HEK293 (cell line): ENCODE results near the gene CYP27B1.

Source experiments
- ZBTB26 ChIP-seq: fragments of 450-650 bp; formaldehyde crosslinking; optimal IDR thresholded peaks from 2 replicates; pipeline ENCODE3; 2016; ENCODE audit warnings: missing biosample characterization, mild to moderate bottlenecking, missing genetic modification characterization
- ZNF433 ChIP-seq: fragments of 450-650 bp; formaldehyde crosslinking; IDR thresholded peaks from 2 replicates; pipeline ENCODE4 v1.5.1; 2016; ENCODE audit warnings: missing biosample characterization, missing genetic modification characterization, low read depth
- TF ChIP-seq, protein P1 (sequence below): fragments of 450-650 bp; formaldehyde crosslinking; IDR thresholded peaks from 2 replicates; pipeline ENCODE4 v1.5.1; 2016; ENCODE audit warnings: missing biosample characterization, missing genetic modification characterization
- TF ChIP-seq, protein P2 (sequence below): fragments of 450-650 bp; formaldehyde crosslinking; IDR thresholded peaks from 2 replicates; pipeline ENCODE4 v1.5.1; 2016; ENCODE audit warnings: missing biosample characterization, missing genetic modification characterization
- TF ChIP-seq, protein P3 (sequence below): fragments of 450-650 bp; formaldehyde crosslinking; IDR thresholded peaks from 2 replicates; pipeline ENCODE4 v1.5.1; 2016; ENCODE audit warnings: missing biosample characterization, missing genetic modification characterization, borderline replicate concordance
- TF ChIP-seq, protein P4 (sequence below): sonication (generic); formaldehyde crosslinking; IDR thresholded peaks from 2 replicates; pipeline ENCODE4 v1.8.1; 2022; ENCODE audit warnings: mild to moderate bottlenecking, moderate library complexity, missing genetic modification reagents
- TF ChIP-seq, protein P5 (sequence below): fragments of 450-650 bp; formaldehyde crosslinking; IDR thresholded peaks from 2 replicates; pipeline ENCODE4 v1.5.1; 2017; ENCODE audit warnings: missing biosample characterization, missing genetic modification characterization

DNA sequence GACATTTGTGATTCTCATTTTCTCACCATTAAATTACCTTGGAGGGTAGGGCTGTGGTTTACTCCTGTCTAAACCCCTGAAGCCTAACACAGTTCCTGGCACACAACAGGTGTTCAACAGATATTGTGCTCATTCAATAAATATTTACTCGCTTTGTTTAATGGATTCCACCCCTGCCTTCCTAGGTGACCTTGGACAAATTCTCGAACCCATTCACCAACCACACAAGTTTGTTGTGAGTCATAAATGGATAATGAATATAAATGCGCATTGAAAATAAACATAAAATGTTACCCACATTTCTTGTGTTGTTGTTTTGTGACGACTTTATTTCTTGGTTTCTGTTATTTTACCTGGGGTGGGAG, 15.3 kb upstream of the CYP27B1 start:
- TF ChIP-seq, protein P1, sequence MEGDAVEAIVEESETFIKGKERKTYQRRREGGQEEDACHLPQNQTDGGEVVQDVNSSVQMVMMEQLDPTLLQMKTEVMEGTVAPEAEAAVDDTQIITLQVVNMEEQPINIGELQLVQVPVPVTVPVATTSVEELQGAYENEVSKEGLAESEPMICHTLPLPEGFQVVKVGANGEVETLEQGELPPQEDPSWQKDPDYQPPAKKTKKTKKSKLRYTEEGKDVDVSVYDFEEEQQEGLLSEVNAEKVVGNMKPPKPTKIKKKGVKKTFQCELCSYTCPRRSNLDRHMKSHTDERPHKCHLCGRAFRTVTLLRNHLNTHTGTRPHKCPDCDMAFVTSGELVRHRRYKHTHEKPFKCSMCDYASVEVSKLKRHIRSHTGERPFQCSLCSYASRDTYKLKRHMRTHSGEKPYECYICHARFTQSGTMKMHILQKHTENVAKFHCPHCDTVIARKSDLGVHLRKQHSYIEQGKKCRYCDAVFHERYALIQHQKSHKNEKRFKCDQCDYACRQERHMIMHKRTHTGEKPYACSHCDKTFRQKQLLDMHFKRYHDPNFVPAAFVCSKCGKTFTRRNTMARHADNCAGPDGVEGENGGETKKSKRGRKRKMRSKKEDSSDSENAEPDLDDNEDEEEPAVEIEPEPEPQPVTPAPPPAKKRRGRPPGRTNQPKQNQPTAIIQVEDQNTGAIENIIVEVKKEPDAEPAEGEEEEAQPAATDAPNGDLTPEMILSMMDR (tag by site-specific recombination), result no peak
- TF ChIP-seq, protein P2, sequence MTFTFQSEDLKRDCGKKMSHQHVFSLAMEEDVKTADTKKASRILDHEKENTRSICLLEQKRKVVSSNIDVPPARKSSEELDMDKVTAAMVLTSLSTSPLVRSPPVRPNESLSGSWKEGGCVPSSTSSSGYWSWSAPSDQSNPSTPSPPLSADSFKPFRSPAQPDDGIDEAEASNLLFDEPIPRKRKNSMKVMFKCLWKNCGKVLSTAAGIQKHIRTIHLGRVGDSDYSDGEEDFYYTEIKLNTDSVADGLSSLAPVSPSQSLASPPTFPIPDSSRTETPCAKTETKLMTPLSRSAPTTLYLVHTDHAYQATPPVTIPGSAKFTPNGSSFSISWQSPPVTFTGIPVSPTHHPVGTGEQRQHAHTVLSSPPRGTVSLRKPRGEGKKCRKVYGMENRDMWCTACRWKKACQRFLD (tag by site-specific recombination), result no peak
- TF ChIP-seq, protein P3, sequence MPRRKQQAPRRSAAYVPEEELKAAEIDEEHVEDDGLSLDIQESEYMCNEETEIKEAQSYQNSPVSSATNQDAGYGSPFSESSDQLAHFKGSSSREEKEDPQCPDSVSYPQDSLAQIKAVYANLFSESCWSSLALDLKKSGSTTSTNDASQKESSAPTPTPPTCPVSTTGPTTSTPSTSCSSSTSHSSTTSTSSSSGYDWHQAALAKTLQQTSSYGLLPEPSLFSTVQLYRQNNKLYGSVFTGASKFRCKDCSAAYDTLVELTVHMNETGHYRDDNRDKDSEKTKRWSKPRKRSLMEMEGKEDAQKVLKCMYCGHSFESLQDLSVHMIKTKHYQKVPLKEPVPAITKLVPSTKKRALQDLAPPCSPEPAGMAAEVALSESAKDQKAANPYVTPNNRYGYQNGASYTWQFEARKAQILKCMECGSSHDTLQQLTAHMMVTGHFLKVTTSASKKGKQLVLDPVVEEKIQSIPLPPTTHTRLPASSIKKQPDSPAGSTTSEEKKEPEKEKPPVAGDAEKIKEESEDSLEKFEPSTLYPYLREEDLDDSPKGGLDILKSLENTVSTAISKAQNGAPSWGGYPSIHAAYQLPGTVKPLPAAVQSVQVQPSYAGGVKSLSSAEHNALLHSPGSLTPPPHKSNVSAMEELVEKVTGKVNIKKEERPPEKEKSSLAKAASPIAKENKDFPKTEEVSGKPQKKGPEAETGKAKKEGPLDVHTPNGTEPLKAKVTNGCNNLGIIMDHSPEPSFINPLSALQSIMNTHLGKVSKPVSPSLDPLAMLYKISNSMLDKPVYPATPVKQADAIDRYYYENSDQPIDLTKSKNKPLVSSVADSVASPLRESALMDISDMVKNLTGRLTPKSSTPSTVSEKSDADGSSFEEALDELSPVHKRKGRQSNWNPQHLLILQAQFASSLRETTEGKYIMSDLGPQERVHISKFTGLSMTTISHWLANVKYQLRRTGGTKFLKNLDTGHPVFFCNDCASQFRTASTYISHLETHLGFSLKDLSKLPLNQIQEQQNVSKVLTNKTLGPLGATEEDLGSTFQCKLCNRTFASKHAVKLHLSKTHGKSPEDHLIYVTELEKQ, result no peak
- TF ChIP-seq ZNF433 (tag by site-specific recombination) (no peak), ZBTB26 (tag by site-specific recombination) (no peak)
- TF ChIP-seq, protein P4, sequence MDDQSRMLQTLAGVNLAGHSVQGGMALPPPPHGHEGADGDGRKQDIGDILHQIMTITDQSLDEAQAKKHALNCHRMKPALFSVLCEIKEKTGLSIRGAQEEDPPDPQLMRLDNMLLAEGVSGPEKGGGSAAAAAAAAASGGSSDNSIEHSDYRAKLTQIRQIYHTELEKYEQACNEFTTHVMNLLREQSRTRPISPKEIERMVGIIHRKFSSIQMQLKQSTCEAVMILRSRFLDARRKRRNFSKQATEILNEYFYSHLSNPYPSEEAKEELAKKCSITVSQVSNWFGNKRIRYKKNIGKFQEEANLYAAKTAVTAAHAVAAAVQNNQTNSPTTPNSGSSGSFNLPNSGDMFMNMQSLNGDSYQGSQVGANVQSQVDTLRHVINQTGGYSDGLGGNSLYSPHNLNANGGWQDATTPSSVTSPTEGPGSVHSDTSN, result no peak
- TF ChIP-seq, protein P5, sequence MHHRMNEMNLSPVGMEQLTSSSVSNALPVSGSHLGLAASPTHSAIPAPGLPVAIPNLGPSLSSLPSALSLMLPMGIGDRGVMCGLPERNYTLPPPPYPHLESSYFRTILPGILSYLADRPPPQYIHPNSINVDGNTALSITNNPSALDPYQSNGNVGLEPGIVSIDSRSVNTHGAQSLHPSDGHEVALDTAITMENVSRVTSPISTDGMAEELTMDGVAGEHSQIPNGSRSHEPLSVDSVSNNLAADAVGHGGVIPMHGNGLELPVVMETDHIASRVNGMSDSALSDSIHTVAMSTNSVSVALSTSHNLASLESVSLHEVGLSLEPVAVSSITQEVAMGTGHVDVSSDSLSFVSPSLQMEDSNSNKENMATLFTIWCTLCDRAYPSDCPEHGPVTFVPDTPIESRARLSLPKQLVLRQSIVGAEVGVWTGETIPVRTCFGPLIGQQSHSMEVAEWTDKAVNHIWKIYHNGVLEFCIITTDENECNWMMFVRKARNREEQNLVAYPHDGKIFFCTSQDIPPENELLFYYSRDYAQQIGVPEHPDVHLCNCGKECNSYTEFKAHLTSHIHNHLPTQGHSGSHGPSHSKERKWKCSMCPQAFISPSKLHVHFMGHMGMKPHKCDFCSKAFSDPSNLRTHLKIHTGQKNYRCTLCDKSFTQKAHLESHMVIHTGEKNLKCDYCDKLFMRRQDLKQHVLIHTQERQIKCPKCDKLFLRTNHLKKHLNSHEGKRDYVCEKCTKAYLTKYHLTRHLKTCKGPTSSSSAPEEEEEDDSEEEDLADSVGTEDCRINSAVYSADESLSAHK (tag by site-specific recombination), result no peak
